HepG2 (cell line): ENCODE results near the gene PHF23. TPM values are rescaled to one million over a fixed set of nuclear protein-coding genes. Genes with fewer than 3 reads are reported as not detected.

Source experiments
- ARID4A ChIP-seq: sonication (generic); formaldehyde crosslinking; IDR thresholded peaks from 2 replicates; pipeline ENCODE4 v1.5.0; 2020; ENCODE audit warnings: mild to moderate bottlenecking, missing genetic modification reagents, borderline replicate concordance
- FOXO4 ChIP-seq: sonication (generic); formaldehyde crosslinking; conservative IDR thresholded peaks from 2 replicates; pipeline ENCODE4 v1.8.1; 2023; ENCODE audit warnings: missing genetic modification reagents
- GLMP ChIP-seq: sonication (generic); formaldehyde crosslinking; IDR thresholded peaks from 2 replicates; pipeline ENCODE4 v1.9.0; 2021; ENCODE audit warnings: missing genetic modification reagents, mild to moderate bottlenecking, borderline replicate concordance
- HMG20B ChIP-seq: conservative IDR thresholded peaks from 2 replicates; pipeline ENCODE4 v1.6.1; 2016; ENCODE audit warnings: missing genetic modification reagents, missing compliant biosample characterization
- HOXA5 ChIP-seq: sonication (generic); formaldehyde crosslinking; IDR thresholded peaks from 2 replicates; pipeline ENCODE4 v1.4.0; 2020; ENCODE audit warnings: missing genetic modification reagents
- IKZF1 ChIP-seq: fragments of 450-650 bp; IDR thresholded peaks from 2 replicates; pipeline ENCODE4 v1.7.1; 2016
- MBD4 ChIP-seq: IDR thresholded peaks from 2 replicates; pipeline ENCODE4 v1.6.1; 2012; ENCODE audit warnings: low read length, inconsistent platforms, borderline replicate concordance
- MLLT10 ChIP-seq: sonication (generic); formaldehyde crosslinking; IDR thresholded peaks from 2 replicates; pipeline ENCODE4 v1.4.0; 2020; ENCODE audit warnings: missing genetic modification reagents
- RNF219 ChIP-seq: sonication (generic); formaldehyde crosslinking; IDR thresholded peaks from 2 replicates; pipeline ENCODE4 v1.5.0; 2020; ENCODE audit warnings: mild to moderate bottlenecking, missing genetic modification reagents
- SOX6 ChIP-seq, 2 experiments: fragments of 450-650 bp in 1 of 2; sonication (generic) in 1 of 2; formaldehyde crosslinking in 1 of 2; IDR thresholded peaks; 2 replicates each; pipeline versions ENCODE4 v1.4.0 to v1.6.1; 2017 to 2020; ENCODE audit warnings: antibody characterized with exemption in 1 of 2, mild to moderate bottlenecking in 1 of 2, missing genetic modification reagents in 1 of 2
- STAT5B ChIP-seq: sonication (generic); formaldehyde crosslinking; IDR thresholded peaks from 2 replicates; pipeline ENCODE4 v1.4.0; 2020; ENCODE audit warnings: missing genetic modification reagents
- U2AF1 ChIP-seq: fragments of 200-400 bp; formaldehyde crosslinking; optimal IDR thresholded peaks from 2 replicates; pipeline ENCODE3; 2017; ENCODE audit warnings: mild to moderate bottlenecking, low read depth, low read length
- ZNF143 ChIP-seq: sonication (generic); formaldehyde crosslinking; IDR thresholded peaks from 2 replicates; pipeline ENCODE4 v1.4.0; 2020; ENCODE audit warnings: missing genetic modification reagents
- ZNF234 ChIP-seq: sonication (generic); formaldehyde crosslinking; conservative IDR thresholded peaks from 2 replicates; pipeline ENCODE4 v1.5.1; 2020; ENCODE audit warnings: mild to moderate bottlenecking, missing genetic modification reagents
- ZNF354B ChIP-seq: sonication (generic); formaldehyde crosslinking; IDR thresholded peaks from 2 replicates; pipeline ENCODE4 v1.8.0; 2022; ENCODE audit warnings: mild to moderate bottlenecking, missing genetic modification reagents
- ZNF800 ChIP-seq: sonication (generic); formaldehyde crosslinking; IDR thresholded peaks from 2 replicates; pipeline ENCODE4 v1.4.0; 2020; ENCODE audit warnings: missing genetic modification reagents
- polyA plus RNA-seq, 8 experiments: library from polyadenylated mRNA; depleted of rRNA in 3 of 8; stranded (reverse) in 7 of 8; unstranded in 1 of 8; fragments of >200 nt; fragmentation: Illumina TruSeq in 4 of 8; extraction: Trizol in 4 of 8; gene quantifications; 2 replicates each; pipeline versions ENCODE4 v1.2.1 to v1.2.3, GENCODE V29; 2011 to 2016; ENCODE audit warnings: low read depth in 4 of 8, missing spikeins in 1 of 8, mixed read lengths in 1 of 8; ENCODE audit not compliant: insufficient read depth in 1 of 8
- total RNA-seq, 5 experiments: library from RNA; depleted of rRNA; stranded (reverse); fragments of >200 nt; fragmentation: Illumina TruSeq; extraction: Trizol; gene quantifications; 2 replicates each; pipeline ENCODE4 v1.2.3, GENCODE V29; 2016; ENCODE audit warnings: low read depth in 1 of 5

Gene PHF23
- total and polyA plus RNA-seq, 2 of the 13 experiments (the other 11 are each of a cell fraction or from before 2014, with no cell fraction given), result 27.6 to 33.2 TPM

GRCh38 chr17:7280519-7281073 lies 41.3 kb upstream of the PHF23 start (continued):
- TF ChIP-seq ARID4A (CRISPR knock-in tag) (peak; percentile 57; the same call in 1 of the 2 replicates), IKZF1 (no peak), HMG20B (CRISPR knock-in tag) (no peak), ZNF234 (0 out of 2 replicates have a peak, but pooled peaks have one; percentile 31), MLLT10 (CRISPR knock-in tag) (no peak), GLMP (CRISPR knock-in tag) (no peak), ZNF354B (CRISPR knock-in tag) (no peak; the same call in 1 of the 2 replicates), MBD4 (no peak), HOXA5 (no peak), STAT5B (CRISPR knock-in tag) (no peak), SOX6 (IDR thresholded peaks at IDR 0.05) (no peak), SOX6 (CRISPR knock-in tag; IDR thresholded peaks at IDR 0.05) (peak; percentile 16; the same call in 1 of the 2 replicates), ZNF800 (CRISPR knock-in tag) (no peak; the same call in 1 of the 2 replicates), U2AF1 (no peak), ZNF143 (CRISPR knock-in tag) (no peak; the same call in 1 of the 2 replicates), FOXO4 (CRISPR knock-in tag) (no peak), RNF219 (CRISPR knock-in tag) (no peak)
